KMS-11 (cell line): Measurements from ENCODE around the gene TM4SF18.

Source experiments
- H2AFZ ChIP-seq: fragments of 200-600 bp; sonication (generic); 2 replicates; pipeline ENCODE4 v1.6.1; 2016; ENCODE audit warnings: antibody characterized with exemption, mixed run types, low read depth
- H3K27ac ChIP-seq: fragments of 200-600 bp; sonication (generic); 2 replicates; pipeline ENCODE4 v1.6.1; 2016; ENCODE audit warnings: mild to moderate bottlenecking, mixed run types
- H3K27me3 ChIP-seq: fragments of 200-600 bp; sonication (generic); 2 replicates; pipeline ENCODE4 v1.6.1; 2017; ENCODE audit warnings: mild to moderate bottlenecking, low read depth, mixed run types, moderate library complexity; ENCODE audit not compliant: insufficient read depth
- H3K36me3 ChIP-seq: fragments of 200-600 bp; sonication (generic); 2 replicates; pipeline ENCODE4 v1.6.1; 2017; ENCODE audit warnings: mild to moderate bottlenecking, mixed run types; ENCODE audit not compliant: insufficient read depth
- H3K4me1 ChIP-seq: fragments of 200-600 bp; sonication (generic); 2 replicates; pipeline ENCODE4 v1.6.1; 2016; ENCODE audit warnings: mild to moderate bottlenecking, low read depth, mixed run types; ENCODE audit not compliant: poor library complexity, severe bottlenecking
- H3K4me2 ChIP-seq: fragments of 200-600 bp; sonication (generic); 2 replicates; pipeline ENCODE4 v1.7.0; 2016; ENCODE audit warnings: mild to moderate bottlenecking, mixed run types
- H3K4me3 ChIP-seq: fragments of 200-600 bp; sonication (generic); IDR thresholded peaks from 2 replicates; pipeline ENCODE4 v1.6.1; 2017; ENCODE audit warnings: low read depth, low read length, mixed read lengths; ENCODE audit not compliant: insufficient read depth
- H3K79me2 ChIP-seq: fragments of 200-600 bp; sonication (generic); 2 replicates; pipeline ENCODE4 v1.6.1; 2016; ENCODE audit warnings: low read depth, mixed run types; ENCODE audit not compliant: insufficient read depth
- H3K9ac ChIP-seq: fragments of 200-600 bp; sonication (generic); 2 replicates; pipeline ENCODE4 v1.6.1; 2016; ENCODE audit warnings: mild to moderate bottlenecking, mixed run types
- H4K20me1 ChIP-seq: fragments of 200-600 bp; sonication (generic); 2 replicates; pipeline ENCODE4 v1.6.1; 2016; ENCODE audit warnings: mild to moderate bottlenecking, mixed run types; ENCODE audit not compliant: insufficient read depth
- CTCF ChIP-seq: fragments of 200-600 bp; sonication (generic); conservative IDR thresholded peaks from 2 replicates; pipeline ENCODE4 v1.6.1; 2017; ENCODE audit warnings: low read depth, mild to moderate bottlenecking, antibody characterized with exemption, low read length, moderate library complexity, mixed read lengths

Gene TM4SF18

GRCh38 chr3:149299938-149300801, 33.3 kb downstream of the TM4SF18 start:
- Histone ChIP-seq H3K4me2 (peak overlapping the region; percentile 30), H3K79me2 (no peaks in the 10 kb centered on the region), H4K20me1 (no peaks in the 10 kb centered on the region), H3K9ac (no peak overlapping the region), H3K4me3 (no peak overlapping the region), H3K27me3 (no peaks in the 10 kb centered on the region), H3K4me1 (peaks cover 20% of the 10 kb centered on the region), H2AFZ (peak overlapping the region; percentile 38; the same call in 1 of the 2 replicates), H3K36me3 (no peaks in the 10 kb centered on the region), H3K27ac (peak overlapping the region; percentile 12; the same call in 1 of the 2 replicates)
- TF ChIP-seq CTCF: no peak

GRCh38 chr3:149296972-149297371, 36.5 kb downstream of the TM4SF18 start:
- H3K27me3 ChIP-seq: no peaks in the 10 kb centered on the region
- no peak overlapping the region for H3K4me2 ChIP-seq
- H3K4me3 ChIP-seq: no peak overlapping the region
- no peak overlapping the region for H3K9ac ChIP-seq
- H3K79me2 ChIP-seq: no peaks in the 10 kb centered on the region
- H3K4me1 ChIP-seq: peaks cover 20% of the 10 kb centered on the region
- no peak overlapping the region for H2AFZ ChIP-seq
- TF ChIP-seq CTCF: no peak
- no peaks in the 10 kb centered on the region for H3K36me3 ChIP-seq
- no peak overlapping the region for H3K27ac ChIP-seq
- no peaks in the 10 kb centered on the region for H4K20me1 ChIP-seq

GRCh38 chr3:149292666-149293065, 40.8 kb downstream of the TM4SF18 start:
- Histone ChIP-seq H3K27me3 (no peaks in the 10 kb centered on the region), H3K36me3 (no peaks in the 10 kb centered on the region), H3K79me2 (no peaks in the 10 kb centered on the region), H3K4me2 (no peak overlapping the region), H3K4me3 (no peak overlapping the region), H3K4me1 (no peaks in the 10 kb centered on the region), H2AFZ (no peak overlapping the region), H4K20me1 (no peaks in the 10 kb centered on the region), H3K27ac (no peak overlapping the region), H3K9ac (no peak overlapping the region)
- no peak for TF ChIP-seq CTCF

- Histone ChIP-seq H4K20me1 (no peaks in the 10 kb centered on the region), H3K4me3 (no peak overlapping the region), H3K27ac (no peak overlapping the region), H3K27me3 (no peaks in the 10 kb centered on the region), H2AFZ (no peak overlapping the region), H3K36me3 (no peaks in the 10 kb centered on the region), H3K4me1 (no peaks in the 10 kb centered on the region), H3K9ac (no peak overlapping the region), H3K79me2 (no peaks in the 10 kb centered on the region), H3K4me2 (no peak overlapping the region)
- TF ChIP-seq CTCF: peak; percentile 96
These were observed 42.3 kb downstream of the TM4SF18 start for GRCh38 chr3:149291178-149291577.
